Non-pigmented ciliary epithelial cell (primary cell): ENCODE data around the gene SEL1L2.

Experiments used
- DNase-seq: peaks from one replicate; pipeline ENCODE4 v3.0.0-alpha.2; 2010; ENCODE audit warnings: low read depth

The SEL1L2 gene

GRCh38 chr20:13928901-13929300 is 61.5 kb downstream of the SEL1L2 start:
- no peak for DNase-seq

GRCh38 chr20:13927171-13927570 is 63.2 kb downstream of the SEL1L2 start:
- DNase-seq: no peak

GRCh38 chr20:13922241-13922640 is 68.2 kb downstream of the SEL1L2 start:
- no peak for DNase-seq

GRCh38 chr20:13915284-13915683 is 75.1 kb downstream of the SEL1L2 start:
- no peak for DNase-seq

- DNase-seq: no peak
Measured at GRCh38 chr20:13913572-13913971, 76.8 kb downstream of the SEL1L2 start.

GRCh38 chr20:13913131-13913530 is 77.3 kb downstream of the SEL1L2 start:
- no peak for DNase-seq

GRCh38 chr20:13910492-13910891 is 79.9 kb downstream of the SEL1L2 start:
- DNase-seq: no peak

GRCh38 chr20:13909067-13909466 is 81.3 kb downstream of the SEL1L2 start:
- no peak for DNase-seq

- no peak for DNase-seq
Measured at GRCh38 chr20:13904766-13905165, 85.6 kb downstream of the SEL1L2 start.

GRCh38 chr20:13900496-13900895 is 89.9 kb downstream of the SEL1L2 start:
- no peak for DNase-seq

- DNase-seq: no peak
Measured at GRCh38 chr20:13898012-13898612, 92.3 kb downstream of the SEL1L2 start.

- no peak for DNase-seq
Measured at GRCh38 chr20:13891575-13891974, 98.8 kb downstream of the SEL1L2 start.

GRCh38 chr20:13884803-13885202 is 105.6 kb downstream of the SEL1L2 start:
- no peak for DNase-seq

- DNase-seq: no peak
Measured at GRCh38 chr20:13883425-13883824, 107.0 kb downstream of the SEL1L2 start.

GRCh38 chr20:13878566-13878965 is 111.8 kb downstream of the SEL1L2 start:
- no peak for DNase-seq

- no peak for DNase-seq
Measured at GRCh38 chr20:13877793-13878192, 112.6 kb downstream of the SEL1L2 start.

GRCh38 chr20:13875265-13875811 is 115.1 kb downstream of the SEL1L2 start:
- no peak for DNase-seq

- DNase-seq: no peak
Measured at GRCh38 chr20:13874394-13875157, 115.8 kb downstream of the SEL1L2 start.

- DNase-seq: no peak
Measured at GRCh38 chr20:13873831-13874230, 116.6 kb downstream of the SEL1L2 start.

- DNase-seq: no peak
Measured at GRCh38 chr20:13870170-13870748, 120.2 kb downstream of the SEL1L2 start.

GRCh38 chr20:13868331-13868730 is 122.1 kb downstream of the SEL1L2 start:
- DNase-seq: no peak

- DNase-seq: no peak
Measured at GRCh38 chr20:13865791-13866351, 124.5 kb downstream of the SEL1L2 start.

- DNase-seq: no peak
Measured at GRCh38 chr20:13865156-13865555, 125.3 kb downstream of the SEL1L2 start.
